ENCODE measurements around the gene SECISBP2L. TPM values are rescaled to one million over a fixed set of nuclear protein-coding genes. Genes with fewer than 3 reads are reported as not detected.

SECISBP2L gene
- total and polyA plus RNA-seq, 2 donors (not counting 1 experiment from before 2014, with no cell fraction given): 13.0 to 121 TPM

DNA sequence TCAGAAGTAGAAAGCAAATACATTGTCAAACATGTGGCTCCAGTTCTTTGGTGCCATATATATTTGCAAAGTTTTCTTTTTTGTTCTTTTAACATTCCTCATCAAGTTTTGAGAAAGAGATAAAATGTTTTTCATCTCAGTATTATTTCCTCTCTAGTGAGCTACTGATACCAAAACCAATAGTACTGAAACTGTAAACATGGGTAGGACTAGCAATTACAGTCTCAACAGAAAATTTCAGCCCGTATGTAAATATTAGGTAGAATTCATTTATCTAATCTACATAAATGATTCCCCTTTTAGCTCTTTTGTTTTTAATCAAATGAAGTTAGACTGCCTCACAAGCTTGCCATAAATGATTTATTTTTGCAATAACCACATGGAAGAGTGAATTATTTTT lies 21.4 kb downstream of the SECISBP2L start:
- H3K27me3 Mint-ChIP-seq: no peaks in the 10 kb centered on the region
- no peak overlapping the region for H3K27ac ChIP-seq (ENCODE audit: low read length in 2 of 2)
- H3K79me2 ChIP-seq (ENCODE audit: control insufficient read depth, insufficient read depth, low read length): no peaks in the 10 kb centered on the region
- H4K20me1 ChIP-seq (ENCODE audit: control insufficient read depth, insufficient read depth, low read length, poor library complexity, severe bottlenecking): peaks cover 3% of the 10 kb centered on the region
- H3K4me2 ChIP-seq (replicated peaks; ENCODE audit: low read depth, low read length, poor library complexity, severe bottlenecking): no peak overlapping the region
- H3K4me3 Mint-ChIP-seq: no peak overlapping the region
- H3K27ac Mint-ChIP-seq: no peak overlapping the region
- peaks cover 4 to 59% of the 10 kb centered on the region in 2 experiments for H3K36me3 ChIP-seq (replicated peaks in 1 of 2; ENCODE audit: control extremely low read depth in 1 of 2, control insufficient read depth in 1 of 2, extremely low read depth in 1 of 2, insufficient read depth in 2 of 2, low read length in 1 of 2)
- TF ChIP-seq, protein P1, sequence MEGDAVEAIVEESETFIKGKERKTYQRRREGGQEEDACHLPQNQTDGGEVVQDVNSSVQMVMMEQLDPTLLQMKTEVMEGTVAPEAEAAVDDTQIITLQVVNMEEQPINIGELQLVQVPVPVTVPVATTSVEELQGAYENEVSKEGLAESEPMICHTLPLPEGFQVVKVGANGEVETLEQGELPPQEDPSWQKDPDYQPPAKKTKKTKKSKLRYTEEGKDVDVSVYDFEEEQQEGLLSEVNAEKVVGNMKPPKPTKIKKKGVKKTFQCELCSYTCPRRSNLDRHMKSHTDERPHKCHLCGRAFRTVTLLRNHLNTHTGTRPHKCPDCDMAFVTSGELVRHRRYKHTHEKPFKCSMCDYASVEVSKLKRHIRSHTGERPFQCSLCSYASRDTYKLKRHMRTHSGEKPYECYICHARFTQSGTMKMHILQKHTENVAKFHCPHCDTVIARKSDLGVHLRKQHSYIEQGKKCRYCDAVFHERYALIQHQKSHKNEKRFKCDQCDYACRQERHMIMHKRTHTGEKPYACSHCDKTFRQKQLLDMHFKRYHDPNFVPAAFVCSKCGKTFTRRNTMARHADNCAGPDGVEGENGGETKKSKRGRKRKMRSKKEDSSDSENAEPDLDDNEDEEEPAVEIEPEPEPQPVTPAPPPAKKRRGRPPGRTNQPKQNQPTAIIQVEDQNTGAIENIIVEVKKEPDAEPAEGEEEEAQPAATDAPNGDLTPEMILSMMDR (IDR thresholded peaks at IDR 0.05): no peak
- POLR2A ChIA-PET: no interaction called here
- H3K4me3 ChIP-seq (ENCODE audit: control extremely low read depth in 1 of 5, extremely low read depth in 1 of 5, insufficient read depth in 1 of 5, low read depth in 2 of 5, low read length in 4 of 5): no peak overlapping the region
- H2AFZ ChIP-seq (ENCODE audit: insufficient read depth, low read depth, low read length, poor library complexity, severe bottlenecking): no peak overlapping the region
- no peak overlapping the region for H3K9ac ChIP-seq (ENCODE audit: low read length)
- no peaks in the 10 kb centered on the region for H3K27me3 ChIP-seq (replicated peaks in 1 of 4; ENCODE audit: control extremely low read depth in 1 of 4, control insufficient read depth in 3 of 4, insufficient read depth in 4 of 4, low read length in 3 of 4)
- no peak for ATAC-seq (ENCODE audit: low read depth)
- no peaks in the 10 kb centered on the region for H3K9me3 Mint-ChIP-seq (ENCODE audit: insufficient read depth)
- H3K9me3 ChIP-seq (ENCODE audit: control extremely low read depth in 1 of 3, control insufficient read depth in 2 of 3, insufficient read depth in 1 of 3, low read length in 2 of 3): no peaks in the 10 kb centered on the region
- DNase-seq: no peak
- no peaks in the 10 kb centered on the region for H3K4me1 Mint-ChIP-seq
- H3K4me1 ChIP-seq (ENCODE audit: control insufficient read depth in 2 of 2, insufficient read depth in 2 of 2, low read length in 2 of 2): no peaks in the 10 kb centered on the region
- WGBS (ENCODE audit: insufficient coverage): no CpG with 5 or more reads among the region's 1 CpG
- intact Hi-C loops (cut with micrococcal nuclease): no loop called here
- CTCF ChIA-PET: no interaction called here

DNA sequence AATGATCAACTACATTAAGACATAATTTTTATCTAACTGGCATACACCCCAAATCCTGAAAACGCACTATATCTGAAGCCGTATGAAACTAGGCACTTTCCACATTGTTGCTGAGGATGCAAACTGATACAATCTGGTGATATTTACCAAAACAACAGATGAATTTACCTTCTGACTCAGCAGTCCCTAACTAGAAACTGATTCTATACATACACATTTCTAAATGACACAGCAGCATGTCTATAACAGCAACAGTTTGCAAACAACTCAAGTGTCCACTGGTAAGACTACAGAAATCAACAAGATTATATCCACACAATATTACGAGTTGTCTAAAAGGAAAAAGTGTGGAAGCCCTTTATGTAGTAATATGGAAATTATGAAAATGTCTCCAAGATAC lies 22.9 kb downstream of the SECISBP2L start:
- Mint-ChIP-seq H3K4me3 (no peak overlapping the region), H3K27me3 (no peaks in the 10 kb centered on the region), H3K27ac (no peak overlapping the region), H3K4me1 (peaks cover 3% of the 10 kb centered on the region), H3K9me3 (ENCODE audit: insufficient read depth) (no peaks in the 10 kb centered on the region)
- TF ChIP-seq EZH2 (IDR thresholded peaks at IDR 0.05; ENCODE audit: borderline replicate concordance, insufficient read depth, low read depth, low read length, poor library complexity, severe bottlenecking): no peak
- TF ChIP-seq, protein P1 (IDR thresholded peaks at IDR 0.05): no peak
- Histone ChIP-seq H3K9ac (ENCODE audit: low read length) (no peak overlapping the region), H2AFZ (ENCODE audit: insufficient read depth, low read depth, low read length, poor library complexity, severe bottlenecking) (no peak overlapping the region), H3K4me2 (replicated peaks; ENCODE audit: low read depth, low read length, poor library complexity, severe bottlenecking) (no peak overlapping the region), H3K27ac (ENCODE audit: low read length in 2 of 2) (no peak overlapping the region), H3K79me2 (ENCODE audit: control insufficient read depth, insufficient read depth, low read length) (no peaks in the 10 kb centered on the region), H3K36me3 (replicated peaks in 1 of 2; ENCODE audit: control extremely low read depth in 1 of 2, control insufficient read depth in 1 of 2, extremely low read depth in 1 of 2, insufficient read depth in 2 of 2, low read length in 1 of 2) (peaks cover 3 to 54% of the 10 kb centered on the region in 2 experiments), H3K4me1 (ENCODE audit: control insufficient read depth in 2 of 2, insufficient read depth in 2 of 2, low read length in 2 of 2) (no peaks in the 10 kb centered on the region), H3K9me3 (ENCODE audit: control extremely low read depth in 1 of 3, control insufficient read depth in 2 of 3, insufficient read depth in 1 of 3, low read length in 2 of 3) (no peaks in the 10 kb centered on the region), H3K27me3 (replicated peaks in 1 of 4; ENCODE audit: control extremely low read depth in 1 of 4, control insufficient read depth in 3 of 4, insufficient read depth in 4 of 4, low read length in 3 of 4) (no peaks in the 10 kb centered on the region), H4K20me1 (ENCODE audit: control insufficient read depth, insufficient read depth, low read length, poor library complexity, severe bottlenecking) (peaks cover 6% of the 10 kb centered on the region), H3K4me3 (ENCODE audit: control extremely low read depth in 1 of 5, extremely low read depth in 1 of 5, insufficient read depth in 1 of 5, low read depth in 2 of 5, low read length in 4 of 5) (no peak overlapping the region)
- intact Hi-C loops (cut with micrococcal nuclease): no loop called here
- CTCF ChIA-PET: no interaction called here
- POLR2A ChIA-PET: no interaction called here
- WGBS (ENCODE audit: insufficient coverage): 86% methylated on average over 2 of the region's 3 CpGs
- no peak for DNase-seq
- no peak for ATAC-seq (ENCODE audit: low read depth)
